ENCODE measurements around the gene NFKB2. TPM values are rescaled to one million over a fixed set of nuclear protein-coding genes. Genes with fewer than 3 reads are reported as not detected.

The NFKB2 gene
- total and polyA plus RNA-seq, 12 donors, result 9.9 to 40.0 (median 16.2) TPM

GRCh38 chr10:102422545-102423129, 27.1 kb downstream of the NFKB2 start:
- 5 to 7% methylated on average over 28 of the region's 28 CpGs for WGBS, 2 donors
- H3K27me3 ChIP-seq, result peaks cover 0 to 17% (median 14%) of the 10 kb centered on the region in 7 donors
- intact Hi-C loops (cut with DNase I), result loop anchor here in 4 of 10 donors (2.0 to 10.0 kb wide), 4 partner anchors 28 to 80 kb away; partner anchors contain the start of genes ACTR1A (in 2 of the 4), SUFU (in 2 of the 4) and NFKB2 (in 1 of the 4)
- peaks cover 15 to 40% (median 36%) of the 10 kb centered on the region in 9 donors for H3K4me1 ChIP-seq
- peak; percentile 54 to 93 (median 81) for TF ChIP-seq CTCF (IDR thresholded peaks at IDR 0.05)
- H3K27ac ChIP-seq, result peak overlapping the region; percentile 70 to 97 (median 91)
- H3K4me3 ChIP-seq, result peak overlapping the region; percentile 80 to 100 (median 94)
- peak; percentile 49 to 64 (median 62) for ATAC-seq
- peak; percentile 77 to 82 for DNase-seq
- peaks cover 0 to 25% (median 0%) of the 10 kb centered on the region in 9 donors for H3K36me3 ChIP-seq
- no peaks in the 10 kb centered on the region for H3K9me3 ChIP-seq

GRCh38 chr10:102423372-102423968, 28.0 kb downstream of the NFKB2 start:
- Histone ChIP-seq H3K27ac (peak overlapping the region in 3 of 10 donors; percentile 81 to 97 (median 91)), H3K9me3 (no peaks in the 10 kb centered on the region), H3K4me1 (peaks cover 15 to 40% (median 36%) of the 10 kb centered on the region in 9 donors), H3K27me3 (peaks cover 0 to 9% (median 7%) of the 10 kb centered on the region in 7 donors), H3K36me3 (peaks cover 0 to 25% (median 0%) of the 10 kb centered on the region in 9 donors), H3K4me3 (peak overlapping the region in 2 of 10 donors; percentile 93 to 99)
- TF ChIP-seq CTCF (IDR thresholded peaks at IDR 0.05), result no peak
- no peak for DNase-seq
- WGBS, 2 donors, result 92% methylated on average over 13 of the region's 13 CpGs
- no peak for ATAC-seq
- intact Hi-C loops (cut with DNase I), result loop anchor here in 4 of 10 donors (2.0 to 10.0 kb wide), 4 partner anchors 29 to 79 kb away; partner anchors contain the start of genes ACTR1A (in 2 of the 4), SUFU (in 2 of the 4) and NFKB2 (in 1 of the 4)

GRCh38 chr10:102424145-102424544, 28.6 kb downstream of the NFKB2 start:
- TF ChIP-seq CTCF (IDR thresholded peaks at IDR 0.05), result no peak
- intact Hi-C loops (cut with DNase I), result loop anchor here in 4 of 10 donors (5.0 to 10.0 kb wide), 3 partner anchors 38 to 78 kb away; partner anchors contain the start of genes ACTR1A (in 2 of the 4) and SUFU (in 2 of the 4)
- no peak overlapping the region for H3K4me3 ChIP-seq
- no peaks in the 10 kb centered on the region for H3K9me3 ChIP-seq
- H3K36me3 ChIP-seq, result peaks cover 0 to 25% (median 0%) of the 10 kb centered on the region in 9 donors
- DNase-seq, result no peak
- H3K27ac ChIP-seq, result no peak overlapping the region
- H3K27me3 ChIP-seq, result peaks cover 0 to 3% (median 0%) of the 10 kb centered on the region in 7 donors
- WGBS, 2 donors, result 77 to 92% methylated on average over 9 of the region's 9 CpGs
- no peak for ATAC-seq
- H3K4me1 ChIP-seq, result peaks cover 14 to 37% (median 33%) of the 10 kb centered on the region in 9 donors

DNA sequence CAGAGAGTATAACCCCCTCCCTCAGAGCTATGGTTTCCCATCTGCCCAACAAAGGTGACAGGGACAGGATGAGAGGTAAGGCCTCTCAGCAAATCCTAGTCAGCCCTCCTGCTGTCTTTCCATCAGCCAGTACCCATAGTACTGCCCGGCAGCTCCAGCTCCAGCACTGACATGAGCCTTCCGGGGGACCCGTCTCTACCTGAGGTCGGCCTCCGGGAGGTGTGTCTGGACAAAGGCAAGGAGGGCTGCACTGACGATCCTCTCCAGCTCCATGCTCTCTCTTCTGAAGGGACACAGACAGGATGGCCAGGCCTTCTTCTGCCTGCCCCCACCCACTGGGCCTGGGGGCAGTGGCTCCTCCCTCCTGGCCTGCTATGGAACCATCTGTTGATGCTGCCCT, 29.4 kb downstream of the NFKB2 start:
- WGBS, 2 donors, result 83 to 89% methylated on average over 6 of the region's 6 CpGs
- DNase-seq, result no peak
- H3K36me3 ChIP-seq, result peaks cover 0 to 25% (median 0%) of the 10 kb centered on the region in 9 donors
- no peak overlapping the region for H3K4me3 ChIP-seq
- no peaks in the 10 kb centered on the region for H3K27me3 ChIP-seq
- TF ChIP-seq CTCF (IDR thresholded peaks at IDR 0.05), result no peak
- no peaks in the 10 kb centered on the region for H3K9me3 ChIP-seq
- intact Hi-C loops (cut with DNase I), result loop anchor here in 4 of 10 donors (5.0 to 10.0 kb wide), 3 partner anchors 37 to 77 kb away; partner anchors contain the start of genes ACTR1A (in 2 of the 4) and SUFU (in 2 of the 4)
- peaks cover 8 to 29% (median 25%) of the 10 kb centered on the region in 9 donors for H3K4me1 ChIP-seq
- H3K27ac ChIP-seq, result no peak overlapping the region
- no peak for ATAC-seq
